GM23248 (cell line): ENCODE results near the gene TBC1D14.

ENCODE experiments used
- EZH2 ChIP-seq: fragments of 200-600 bp; sonication (generic); IDR thresholded peaks from 2 replicates; pipeline ENCODE4 v1.6.1; 2018; ENCODE audit warnings: antibody characterized with exemption, mild to moderate bottlenecking; ENCODE audit not compliant: insufficient read depth, poor library complexity, severe bottlenecking
- EZH2phosphoT487 ChIP-seq: fragments of 200-600 bp; sonication (generic); IDR thresholded peaks from 2 replicates; pipeline ENCODE4 v1.6.1; 2018; ENCODE audit warnings: antibody characterized with exemption, moderate library complexity, mild to moderate bottlenecking, low read depth; ENCODE audit not compliant: insufficient read depth

GRCh38 chr4:7000421-7001176 is 91.0 kb downstream of the TBC1D14 start:
- TF ChIP-seq EZH2phosphoT487 (no peak), EZH2 (no peak)
